ENCODE results near the gene SLC6A19. TPM values are rescaled to one million over a fixed set of nuclear protein-coding genes. Genes with fewer than 3 reads are reported as not detected.
A peak's percentile ranks its signal among the peaks of the same experiment; 100 is the strongest.

SLC6A19 gene
- total and polyA plus RNA-seq, 9 of the 15 experiments (the other 6 are each of a cell fraction or from before 2014, with no cell fraction given), result 0.03 to 1.6 (median 0.59) TPM

DNA sequence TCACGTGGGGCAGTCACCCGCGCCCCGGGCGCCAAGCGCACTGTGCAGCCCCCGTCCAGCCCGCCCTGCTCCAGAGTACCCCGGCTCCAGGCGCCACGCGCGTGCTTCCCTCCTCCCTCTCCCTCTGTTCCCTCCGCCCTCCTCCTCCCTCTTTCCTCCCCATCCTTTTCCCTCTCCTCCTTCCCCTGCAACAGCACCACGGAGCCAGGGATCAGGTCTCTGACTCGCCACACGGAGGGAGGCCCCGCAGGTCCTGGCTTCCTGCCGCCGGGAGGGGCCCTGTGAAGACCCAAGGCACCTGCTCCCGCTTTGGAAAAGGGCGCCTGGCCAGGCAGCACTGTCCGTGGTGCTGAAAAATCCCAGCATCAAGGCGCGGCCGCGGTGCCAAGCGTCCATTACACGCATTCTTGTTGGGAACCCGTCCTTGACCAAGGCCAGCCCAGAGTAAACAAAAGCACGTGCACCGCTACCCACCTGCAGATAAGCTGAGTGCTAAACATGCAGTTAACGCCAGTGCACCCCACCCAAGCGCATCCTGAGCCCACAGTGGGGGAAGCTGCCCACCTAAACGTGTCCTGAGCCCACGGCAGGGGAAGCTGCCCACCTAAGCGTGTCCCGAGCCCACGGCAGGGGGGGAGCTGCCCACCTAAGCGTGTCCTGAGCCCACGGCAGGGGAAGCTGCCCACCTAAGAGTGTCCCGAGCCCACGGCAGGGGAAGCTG, 45.5 kb downstream of the SLC6A19 start:
- POLR2A ChIA-PET, result interaction anchor here (1.1 kb wide), 1 partner anchor 7 kb away, joined by 3 read pairs; no protein-coding TSS in a partner anchor
- CTCF ChIA-PET (ENCODE audit: low intra/inter-chr PET ratio), result no interaction called here
- Histone ChIP-seq H3K4me3 (no peak overlapping the region), H3K4me2 (ENCODE audit: insufficient read depth, low read length) (no peak overlapping the region), H3K9ac (ENCODE audit: insufficient read depth in 1 of 2, low read depth in 2 of 2, low read length in 2 of 2) (no peak overlapping the region), H3K79me2 (ENCODE audit: control insufficient read depth, insufficient read depth, low read length) (no peaks in the 10 kb centered on the region), H3K9me3 (replicated peaks; ENCODE audit: control insufficient read depth, insufficient read depth, low read depth, low read length) (no peaks in the 10 kb centered on the region), H3K27me3 (ENCODE audit: control insufficient read depth in 2 of 2, insufficient read depth in 2 of 2, low read length in 2 of 2) (peaks cover 18 to 82% of the 10 kb centered on the region in 2 experiments), H3K36me3 (ENCODE audit: control insufficient read depth, insufficient read depth, low read length) (no peaks in the 10 kb centered on the region), H3K9me1 (ENCODE audit: control insufficient read depth, insufficient read depth, low read length) (peaks cover 5% of the 10 kb centered on the region), H4K20me1 (replicated peaks; ENCODE audit: control insufficient read depth, insufficient read depth, low read length) (peaks cover 45% of the 10 kb centered on the region), H3K27ac (ENCODE audit: extremely low read depth, low read depth, low read length) (no peak overlapping the region), H3K4me1 (replicated peaks in 1 of 2; ENCODE audit: control insufficient read depth in 2 of 2, insufficient read depth in 2 of 2, low read length in 2 of 2) (peaks cover 0 to 45% of the 10 kb centered on the region in 2 experiments; a peak in 2 of 5 replicates), H2AFZ (ENCODE audit: low read depth, low read length) (no peak overlapping the region)
- intact Hi-C loops (cut with micrococcal nuclease) (no loop called here), in situ Hi-C loops (cut with MboI) (no loop called here)
- FAIRE-seq, result peak; percentile 64
- no TSS peak for BruUV-seq (replicated peaks)
- ATAC-seq, result peak; percentile 59
- 3% methylated on average over 39 of the region's 43 CpGs for WGBS (ENCODE audit: insufficient coverage, low coverage, missing lambda C conversion rate)
- DNase-seq (ENCODE audit: extremely low read depth in 1 of 4, low spot score in 3 of 4), result peak; percentile 65 to 79 (median 73)
- TF ChIP-seq PKNOX1 (IDR thresholded peaks at IDR 0.05), result no peak
- TF ChIP-seq TEAD1 (CRISPR knock-in tag; IDR thresholded peaks at IDR 0.05), result 0 out of 4 replicates have a peak, but pooled peaks of 1 of the 2 experiments have one; percentile 30
- TF ChIP-seq, protein P1, sequence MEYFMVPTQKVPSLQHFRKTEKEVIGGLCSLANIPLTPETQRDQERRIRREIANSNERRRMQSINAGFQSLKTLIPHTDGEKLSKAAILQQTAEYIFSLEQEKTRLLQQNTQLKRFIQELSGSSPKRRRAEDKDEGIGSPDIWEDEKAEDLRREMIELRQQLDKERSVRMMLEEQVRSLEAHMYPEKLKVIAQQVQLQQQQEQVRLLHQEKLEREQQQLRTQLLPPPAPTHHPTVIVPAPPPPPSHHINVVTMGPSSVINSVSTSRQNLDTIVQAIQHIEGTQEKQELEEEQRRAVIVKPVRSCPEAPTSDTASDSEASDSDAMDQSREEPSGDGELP (CRISPR knock-in tag; IDR thresholded peaks at IDR 0.05; ENCODE audit: borderline replicate concordance), result peak; percentile 73; the same call in 1 of the 2 replicates
- TF ChIP-seq THRA (IDR thresholded peaks at IDR 0.05), result no peak
- TF ChIP-seq E2F6 (IDR thresholded peaks at IDR 0.05; ENCODE audit: borderline replicate concordance in 1 of 2, extremely low read depth in 1 of 2, insufficient read depth in 1 of 2, insufficient read length in 1 of 2, low read depth in 1 of 2, low read length in 1 of 2, poor library complexity in 1 of 2, severe bottlenecking in 1 of 2), result peak in 1 of 2 experiments; percentile 21
- no peak for TF ChIP-seq BRCA1 (IDR thresholded peaks at IDR 0.05)
- no peak for TF ChIP-seq BRCA1 (CRISPR knock-in tag; IDR thresholded peaks at IDR 0.05)
- TF ChIP-seq ZNF324 (CRISPR knock-in tag; IDR thresholded peaks at IDR 0.05), result no peak
- peak in 1 of 2 experiments; percentile 46; a peak in 1 of 4 replicates for TF ChIP-seq SRF (CRISPR knock-in tag; IDR thresholded peaks at IDR 0.05)

All from K562 (cell line).